GM12875 (cell line): ENCODE measurements around the gene MDM1.

ENCODE experiments used
- H3K4me3 ChIP-seq: one replicate; pipeline ENCODE4 v1.5.1; 2011; ENCODE audit warnings: low read depth, low read length, control low read depth
- CTCF ChIP-seq: IDR thresholded peaks from 2 replicates; pipeline ENCODE4 v1.5.1; 2011; ENCODE audit warnings: low read depth, mild to moderate bottlenecking, control low read depth, inconsistent platforms, low read length, moderate library complexity, borderline replicate concordance; ENCODE audit not compliant: insufficient read depth

Gene MDM1

GRCh38 chr12:68303850-68304249 lies 28.3 kb downstream of the MDM1 start:
- no peak overlapping the region for H3K4me3 ChIP-seq
- TF ChIP-seq CTCF, result no peak

- TF ChIP-seq CTCF, result no peak
These were observed 34.2 kb downstream of the MDM1 start for GRCh38 chr12:68297929-68298328.

GRCh38 chr12:68294251-68294650 lies 37.9 kb downstream of the MDM1 start:
- H3K4me3 ChIP-seq, result no peak overlapping the region
- no peak for TF ChIP-seq CTCF

More at GRCh38 chr12:68297929-68298328, 34.2 kb downstream of the MDM1 start:
- H3K4me3 ChIP-seq, result no peak overlapping the region

GRCh38 chr12:68293347-68293746 lies 38.8 kb downstream of the MDM1 start:
- no peak overlapping the region for H3K4me3 ChIP-seq
- TF ChIP-seq CTCF, result no peak

DNA sequence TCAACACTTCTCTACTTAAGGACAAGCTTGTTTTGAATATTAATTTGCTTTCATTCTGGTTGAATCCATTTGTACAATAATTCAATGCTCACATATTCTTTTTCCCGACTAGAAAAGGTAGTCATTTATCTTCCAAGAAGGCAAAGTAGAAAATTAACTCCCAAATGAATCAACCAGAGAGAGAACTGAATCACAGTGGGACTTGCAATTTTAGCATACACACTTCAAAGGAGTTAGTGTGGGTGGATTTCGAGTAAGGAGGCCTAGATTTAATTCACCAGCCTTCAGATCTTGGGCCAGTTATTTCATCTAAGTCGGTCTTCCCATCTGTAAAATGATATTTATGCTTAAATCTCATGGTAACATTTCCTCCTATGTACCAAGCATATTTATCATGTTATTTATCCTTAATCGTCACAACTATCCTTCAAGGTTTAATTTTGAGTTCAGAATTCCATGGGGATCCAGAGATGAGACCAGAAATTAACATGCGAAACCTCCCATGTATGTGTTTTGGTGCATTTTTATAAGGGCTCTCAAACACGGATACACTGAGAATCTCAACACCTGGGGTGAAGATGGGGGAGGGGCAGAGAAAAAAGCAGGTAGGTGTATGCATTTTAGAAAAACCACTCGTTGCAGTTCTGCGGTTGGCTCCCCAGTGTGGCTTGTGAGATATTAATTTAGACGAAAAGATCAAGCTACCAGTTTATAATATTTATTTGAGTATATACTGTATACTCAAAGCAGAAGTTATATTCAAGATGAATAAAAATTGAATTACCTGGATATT lies 39.8 kb downstream of the MDM1 start:
- H3K4me3 ChIP-seq, result no peak overlapping the region
- no peak for TF ChIP-seq CTCF

DNA sequence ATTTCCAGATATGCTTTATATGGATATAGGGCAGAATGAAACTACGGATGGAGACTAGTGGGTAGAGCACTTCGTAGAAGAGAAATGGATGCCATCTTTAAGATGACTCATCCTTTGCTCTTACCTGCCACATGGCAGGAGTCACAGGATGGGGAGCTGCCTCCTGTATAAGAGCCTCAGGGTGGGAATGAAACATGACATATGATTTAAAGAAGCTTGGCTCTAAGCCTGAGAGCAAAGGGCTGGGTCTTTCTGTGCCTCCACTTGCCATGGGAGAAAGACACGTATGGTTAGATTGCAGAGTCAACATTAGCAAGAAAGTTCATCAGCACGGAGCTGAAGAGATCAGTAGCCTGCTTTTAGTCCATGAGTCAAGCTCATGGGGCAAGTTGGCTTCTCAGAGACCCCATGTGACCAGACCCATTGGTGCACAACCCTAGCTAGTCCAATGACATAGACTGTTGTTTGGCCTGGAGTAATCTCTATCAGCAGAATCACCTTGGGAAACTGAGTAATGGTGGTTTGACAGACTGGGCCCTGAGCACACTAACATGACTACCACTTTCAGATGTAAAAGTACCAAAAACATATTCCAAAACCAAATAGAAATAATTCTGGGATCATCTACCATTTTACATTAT lies 40.6 kb downstream of the MDM1 start:
- no peak for TF ChIP-seq CTCF
- H3K4me3 ChIP-seq, result no peak overlapping the region

GRCh38 chr12:68290126-68290525 lies 42.0 kb downstream of the MDM1 start:
- TF ChIP-seq CTCF, result no peak
- H3K4me3 ChIP-seq, result no peak overlapping the region
